Thoracic aorta (tissue), 2 donors: ENCODE results near the gene C1S. TPM values are rescaled to one million over a fixed set of nuclear protein-coding genes. Genes with fewer than 3 reads are reported as not detected.

Experiments used
- ATAC-seq: fragments of 150-250 bp; one replicate; pipeline ENCODE4 v1.8.0; 2017; ENCODE audit warnings: low read depth; ENCODE audit not compliant: insufficient number of reproducible peaks, low FRiP score
- DNase-seq: peaks from one replicate; pipeline ENCODE4 v3.0.0-alpha.2; 2020; ENCODE audit warnings: low spot score
- H3K27ac ChIP-seq, 2 donors: fragments of 200-600 bp; sonication (generic); 1 replicate in 1 of 2; 2 replicates in 1 of 2; pipeline ENCODE4 v1.5.1; 2016; ENCODE audit warnings: mild to moderate bottlenecking in 2 of 2, moderate library complexity in 2 of 2
- H3K27me3 ChIP-seq: fragments of 200-600 bp; sonication (generic); replicated peaks from 2 replicates; pipeline ENCODE4 v1.6.0; 2016; ENCODE audit warnings: mild to moderate bottlenecking; ENCODE audit not compliant: insufficient read depth
- H3K36me3 ChIP-seq: fragments of 200-600 bp; sonication (generic); one replicate; pipeline ENCODE4 v1.5.1; 2016
- H3K4me1 ChIP-seq, 2 donors: fragments of 200-600 bp; sonication (generic); 1 replicate in 1 of 2; 2 replicates in 1 of 2; pipeline versions ENCODE4 v1.5.1 to v1.6.0; 2016; ENCODE audit warnings: low read depth in 2 of 2, mild to moderate bottlenecking in 1 of 2; ENCODE audit not compliant: control insufficient read depth in 1 of 2
- H3K4me3 ChIP-seq: fragments of 200-600 bp; sonication (generic); 2 replicates; pipeline ENCODE4 v1.5.1; 2016; ENCODE audit warnings: mild to moderate bottlenecking
- H3K9me3 ChIP-seq: fragments of 200-600 bp; sonication (generic); 2 replicates; pipeline ENCODE4 v1.5.1; 2016
- total RNA-seq, 2 donors: library from RNA; depleted of rRNA; stranded (reverse); fragments of >200 nt; gene quantifications; one replicate each; pipeline versions ENCODE4 v1.1.0 to v1.2.3, GENCODE V29; 2016
- TF ChIP-seq, protein P1 (sequence below): fragments of 200-600 bp; sonication (generic); IDR thresholded peaks from one replicate; pipeline ENCODE4 v1.5.1; 2019; ENCODE audit warnings: antibody characterized with exemption

The C1S gene
- total RNA-seq, 2 donors from 2014 or later: 456 to 715 TPM

- no peaks in the 10 kb centered on the region for H3K27me3 ChIP-seq
- TF ChIP-seq, protein P1, sequence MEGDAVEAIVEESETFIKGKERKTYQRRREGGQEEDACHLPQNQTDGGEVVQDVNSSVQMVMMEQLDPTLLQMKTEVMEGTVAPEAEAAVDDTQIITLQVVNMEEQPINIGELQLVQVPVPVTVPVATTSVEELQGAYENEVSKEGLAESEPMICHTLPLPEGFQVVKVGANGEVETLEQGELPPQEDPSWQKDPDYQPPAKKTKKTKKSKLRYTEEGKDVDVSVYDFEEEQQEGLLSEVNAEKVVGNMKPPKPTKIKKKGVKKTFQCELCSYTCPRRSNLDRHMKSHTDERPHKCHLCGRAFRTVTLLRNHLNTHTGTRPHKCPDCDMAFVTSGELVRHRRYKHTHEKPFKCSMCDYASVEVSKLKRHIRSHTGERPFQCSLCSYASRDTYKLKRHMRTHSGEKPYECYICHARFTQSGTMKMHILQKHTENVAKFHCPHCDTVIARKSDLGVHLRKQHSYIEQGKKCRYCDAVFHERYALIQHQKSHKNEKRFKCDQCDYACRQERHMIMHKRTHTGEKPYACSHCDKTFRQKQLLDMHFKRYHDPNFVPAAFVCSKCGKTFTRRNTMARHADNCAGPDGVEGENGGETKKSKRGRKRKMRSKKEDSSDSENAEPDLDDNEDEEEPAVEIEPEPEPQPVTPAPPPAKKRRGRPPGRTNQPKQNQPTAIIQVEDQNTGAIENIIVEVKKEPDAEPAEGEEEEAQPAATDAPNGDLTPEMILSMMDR: no peak
- H3K9me3 ChIP-seq: no peaks in the 10 kb centered on the region
- no peak for ATAC-seq
- DNase-seq: no peak
- peak overlapping the region; percentile 91 for H3K4me3 ChIP-seq
- peak overlapping the region in 1 of 2 donors; percentile 87 for H3K27ac ChIP-seq
- H3K36me3 ChIP-seq: no peaks in the 10 kb centered on the region
- peaks cover 11 to 16% of the 10 kb centered on the region in 2 donors for H3K4me1 ChIP-seq
Observed at GRCh38 chr12:7016958-7017571, 43.5 kb upstream of the C1S start.

DNA sequence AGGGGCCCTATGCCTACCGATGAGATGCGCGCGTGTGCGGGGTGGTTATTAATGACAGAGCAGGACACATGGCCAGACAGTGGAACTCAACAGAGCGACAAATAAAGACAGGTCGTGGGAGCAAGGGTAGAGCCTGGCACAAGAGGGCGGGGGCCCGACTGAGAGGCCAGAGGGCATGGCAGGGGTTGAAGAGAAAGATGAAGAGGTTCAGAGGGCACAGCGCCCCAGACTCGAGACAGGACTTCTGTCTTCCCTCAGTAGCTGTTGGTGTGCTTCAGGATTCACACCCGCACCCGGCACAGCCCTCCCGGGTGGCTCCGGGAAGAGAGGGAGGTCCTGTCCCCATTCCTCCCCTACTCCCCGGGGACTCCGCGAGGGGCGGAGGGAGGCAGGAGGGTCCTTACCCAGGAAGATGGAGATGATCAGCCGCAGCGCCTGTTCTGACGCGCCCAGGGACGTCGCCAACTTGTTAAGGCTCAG, 42.6 kb upstream of the C1S start:
- TF ChIP-seq, protein P1: no peak
- Histone ChIP-seq H3K27ac (peak overlapping the region; percentile 87 to 89), H3K27me3 (no peaks in the 10 kb centered on the region), H3K4me3 (peak overlapping the region; percentile 91), H3K36me3 (no peaks in the 10 kb centered on the region), H3K9me3 (no peaks in the 10 kb centered on the region), H3K4me1 (peaks cover 11 to 16% of the 10 kb centered on the region in 2 donors)
- ATAC-seq (no peak), DNase-seq (no peak)

- H3K27me3 ChIP-seq: no peaks in the 10 kb centered on the region
- TF ChIP-seq, protein P1: peak; percentile 80
- peaks cover 11 to 16% of the 10 kb centered on the region in 2 donors for H3K4me1 ChIP-seq
- peak within 1 kb of the TSS; percentile 91 for H3K4me3 ChIP-seq
- H3K9me3 ChIP-seq: no peaks in the 10 kb centered on the region
- peak within 1 kb of the TSS; percentile 87 to 89 for H3K27ac ChIP-seq
- DNase-seq (peak; percentile 88), ATAC-seq (peak; percentile 97)
- H3K36me3 ChIP-seq: no peaks in the 10 kb centered on the region
Observed at GRCh38 chr12:7018350-7019042, 42.0 kb upstream of the C1S start, which contains the start of gene LPCAT3. LPCAT3 (minus strand) TSS chr12:7018476; CDS start chr12:7018424, 52 bp downstream.

DNA sequence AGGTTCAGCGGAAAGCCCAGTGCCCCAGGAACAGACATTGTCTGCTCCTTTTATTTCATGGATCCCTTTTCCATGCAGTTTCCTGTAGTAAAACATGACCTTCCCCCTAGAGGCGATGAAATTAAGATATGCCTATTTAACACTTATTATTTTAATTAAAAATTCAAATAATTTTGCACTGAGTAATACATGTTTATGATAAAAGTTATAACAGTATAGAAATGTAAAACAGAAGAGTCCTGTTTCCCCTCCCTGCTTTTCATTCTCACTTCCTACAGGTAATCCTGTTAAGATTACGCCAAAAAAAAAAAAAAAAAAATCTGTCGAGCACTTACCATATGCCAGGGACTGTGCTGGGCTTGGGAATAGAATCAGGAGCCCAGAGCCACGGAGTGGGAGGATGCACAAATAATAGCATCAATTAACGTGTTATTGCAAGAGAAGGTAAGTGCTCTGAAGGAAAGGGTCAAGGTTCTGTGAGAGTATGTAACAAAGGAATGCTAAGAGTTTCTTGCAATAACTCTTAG, 41.4 kb upstream of the C1S start:
- no peaks in the 10 kb centered on the region for H3K27me3 ChIP-seq
- H3K9me3 ChIP-seq: no peaks in the 10 kb centered on the region
- DNase-seq (no peak), ATAC-seq (no peak)
- TF ChIP-seq, protein P1: no peak
- peaks cover 11 to 16% of the 10 kb centered on the region in 2 donors for H3K4me1 ChIP-seq
- H3K4me3 ChIP-seq: peak overlapping the region; percentile 91
- H3K27ac ChIP-seq: peak overlapping the region; percentile 87 to 89
- H3K36me3 ChIP-seq: no peaks in the 10 kb centered on the region

DNA sequence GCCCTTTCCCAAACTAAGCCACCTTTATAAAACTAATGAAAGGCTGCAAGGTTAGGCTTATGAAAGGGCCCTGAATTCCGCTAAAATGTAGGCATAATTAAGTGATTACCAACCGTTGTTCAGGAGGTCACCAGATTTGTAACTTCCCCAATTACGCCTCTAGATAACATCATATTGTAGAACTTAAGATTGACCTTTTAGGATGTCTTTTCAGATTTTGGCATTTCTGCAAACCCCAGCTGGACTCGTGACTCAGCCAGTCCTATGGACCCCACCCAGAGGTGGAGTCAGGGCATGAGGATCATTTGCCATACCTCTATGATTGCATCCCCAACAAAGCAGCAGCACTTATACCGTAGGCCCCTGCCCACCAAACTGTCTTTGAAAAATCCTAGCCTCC, 38.6 kb upstream of the C1S start:
- H3K27me3 ChIP-seq: no peaks in the 10 kb centered on the region
- peaks cover 11 to 16% of the 10 kb centered on the region in 2 donors for H3K4me1 ChIP-seq
- TF ChIP-seq, protein P1: no peak
- no peak for ATAC-seq
- no peak for DNase-seq
- no peaks in the 10 kb centered on the region for H3K9me3 ChIP-seq
- no peak overlapping the region for H3K27ac ChIP-seq
- H3K36me3 ChIP-seq: no peaks in the 10 kb centered on the region
- H3K4me3 ChIP-seq: no peak overlapping the region
